HS-27A (cell line): ENCODE data around the gene PREP.
A peak's percentile ranks its signal among the peaks of the same experiment; 100 is the strongest.
"Not testable (repeated sequence)": the region's sequence is repeated elsewhere in the genome, so short reads cannot be mapped to it uniquely, and the experiment has no call there.

Source experiments
- DNase-seq: peaks from one replicate; pipeline ENCODE4 v3.0.0-alpha.2; 2012; ENCODE audit warnings: low read depth, missing footprints

PREP gene

DNA sequence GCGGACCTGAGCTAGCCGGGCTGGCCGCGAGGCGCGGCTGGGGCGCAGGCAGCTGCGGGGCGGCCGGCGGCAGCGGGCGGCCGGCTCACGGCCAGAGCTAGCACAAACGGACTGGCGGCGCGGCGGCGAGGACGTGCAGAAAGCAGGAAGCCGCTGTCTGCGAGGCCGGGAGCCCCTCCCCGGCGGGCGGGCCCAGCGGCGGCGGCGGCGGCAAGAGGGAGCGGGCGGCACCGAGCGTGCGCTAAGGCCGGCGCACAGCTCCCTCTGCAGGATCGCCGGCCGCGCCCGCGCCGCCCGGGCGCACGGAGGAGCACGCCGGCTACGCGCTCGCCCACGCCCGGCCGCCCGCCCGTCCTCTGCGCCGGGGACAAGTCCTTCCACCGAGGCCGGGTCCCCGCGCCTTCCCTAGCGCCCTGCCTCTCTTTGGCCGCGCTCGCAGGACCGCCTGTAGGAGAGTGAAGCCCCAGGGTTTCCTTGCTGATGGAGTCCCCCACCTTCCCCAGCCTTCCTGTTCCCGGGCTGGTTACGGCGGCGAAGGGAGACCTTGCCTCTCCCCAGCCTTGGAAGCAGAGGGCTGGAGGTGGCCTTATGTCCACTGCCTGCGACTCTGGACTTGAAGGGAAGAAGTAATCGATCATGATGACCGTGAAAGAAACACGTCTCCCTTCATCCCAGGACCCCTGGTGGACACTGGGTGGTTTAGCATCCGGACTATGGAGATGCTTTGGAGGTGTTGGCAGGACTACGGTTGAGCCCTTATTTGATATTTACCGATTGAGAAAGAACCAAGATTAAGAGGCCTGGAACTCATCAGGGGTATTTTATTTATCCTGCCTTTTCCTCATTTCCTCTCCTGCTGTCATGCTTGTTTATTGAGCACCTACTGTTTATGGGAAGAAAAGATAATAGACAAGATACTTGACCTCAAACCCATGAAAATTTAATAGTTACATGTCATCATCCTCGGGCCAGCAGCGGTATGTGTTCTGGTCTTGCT is at the start of gene PREP:
TSS of gene PREP (minus strand) at position 144 of the 997 bp plus-strand sequence. CDS start 191 bp downstream, outside the sequence.
- peak; percentile 51 for DNase-seq

DNA sequence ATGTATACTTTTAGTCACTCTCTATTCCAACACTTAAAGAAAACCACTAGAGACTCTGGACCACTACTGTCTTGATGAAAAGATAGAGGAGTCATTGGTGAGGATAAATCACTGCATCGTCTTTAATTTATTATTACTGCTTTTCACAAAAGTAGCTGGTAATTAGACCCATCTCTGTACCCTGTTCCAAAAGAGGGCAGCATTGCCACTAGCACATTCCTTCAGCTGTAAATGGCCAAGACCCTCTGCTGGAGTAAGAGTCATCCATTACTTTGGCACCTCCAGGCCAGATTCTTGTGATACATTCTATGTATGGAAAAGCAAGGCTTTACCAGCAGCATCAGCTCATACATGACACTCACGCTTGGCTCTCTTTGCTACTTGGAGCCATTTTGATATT is 49.5 kb upstream of the PREP start:
- DNase-seq = no peak

DNA sequence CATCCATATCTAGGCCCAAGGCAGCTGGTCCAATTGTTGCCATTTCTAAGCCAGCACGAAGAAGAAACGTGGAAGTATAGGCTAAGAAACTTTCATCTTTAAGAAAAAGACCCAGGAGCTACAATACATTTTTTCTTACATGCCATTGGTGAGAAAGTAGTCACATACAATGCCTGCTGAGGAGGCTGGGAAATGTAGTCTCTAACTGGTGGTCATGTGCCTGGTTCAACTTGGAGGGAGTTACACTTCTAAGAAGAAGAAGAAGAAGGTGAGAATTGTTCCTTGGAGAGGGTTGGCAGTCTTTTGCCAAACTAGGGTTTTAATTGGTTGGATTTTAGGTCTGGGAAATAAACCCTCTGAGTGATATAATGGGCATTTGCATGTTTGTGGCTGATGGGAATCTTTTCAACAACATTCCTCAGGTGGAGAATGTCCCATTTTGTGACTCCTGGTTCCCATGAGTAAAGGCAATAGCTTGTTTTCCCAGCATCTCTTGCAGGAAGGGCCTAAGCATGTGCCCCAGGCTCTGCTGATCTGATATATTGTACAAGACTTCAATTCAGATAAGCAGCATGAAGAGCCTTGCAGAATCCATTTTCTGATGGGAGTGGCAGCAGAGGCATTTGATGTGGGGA is 47.0 kb upstream of the PREP start:
- no peak for DNase-seq

DNA sequence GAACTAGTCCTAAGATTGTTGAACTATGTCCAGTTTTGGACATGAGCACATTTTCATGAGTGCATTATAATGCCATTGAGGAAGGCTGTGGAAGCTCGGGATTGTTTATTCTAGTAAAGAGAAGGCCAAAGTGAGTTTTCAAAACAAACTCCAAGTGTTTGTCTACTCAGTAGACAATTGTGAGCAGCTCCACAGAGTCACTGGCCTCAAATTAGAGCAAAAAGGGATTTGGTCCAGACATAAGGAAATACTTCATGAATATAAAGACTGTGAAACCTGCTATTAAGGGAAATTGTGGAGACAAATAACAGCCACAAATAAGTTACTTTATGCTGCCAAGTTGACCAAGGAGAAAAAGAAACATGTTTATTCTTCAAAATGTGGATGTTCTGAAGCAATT is 42.6 kb upstream of the PREP start:
- no peak for DNase-seq

DNA sequence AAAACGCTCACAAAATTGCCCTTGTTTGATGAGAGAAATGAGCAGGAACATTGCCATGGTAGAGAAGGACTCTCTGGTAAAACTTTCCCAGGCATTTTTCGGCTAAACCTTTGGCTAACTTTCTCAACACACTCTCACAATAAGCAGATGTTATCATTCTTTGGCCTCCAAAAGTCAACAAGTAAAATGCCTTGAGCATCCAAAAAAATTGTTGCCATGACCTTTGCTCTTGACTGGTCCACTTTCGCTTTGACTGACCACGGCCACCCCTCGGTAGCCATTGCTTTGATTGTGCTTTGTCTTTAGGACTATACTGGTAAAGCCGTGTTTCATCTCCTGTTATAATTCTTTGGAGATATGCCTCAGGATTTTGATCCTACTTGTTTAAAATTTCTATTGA is 41.1 kb upstream of the PREP start:
- DNase-seq = no peak

DNA sequence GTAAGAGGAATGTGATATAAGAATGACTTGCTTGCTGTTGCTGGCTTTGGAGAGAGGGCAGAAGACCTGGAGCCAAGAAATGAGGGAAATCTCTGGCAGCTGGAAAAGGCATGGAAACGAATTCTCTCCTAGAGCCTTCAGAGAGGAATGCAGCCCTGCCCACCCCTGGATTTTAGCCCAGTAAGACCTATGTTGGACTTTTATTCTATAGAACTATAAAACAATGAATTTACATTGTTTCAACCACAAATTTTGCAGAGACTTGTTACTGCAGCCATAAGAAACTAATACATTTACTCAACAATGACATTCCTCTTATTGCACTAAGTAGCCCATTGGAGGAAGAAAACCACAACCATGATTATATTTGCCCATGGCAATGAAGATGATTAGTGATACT is 39.5 kb upstream of the PREP start:
- DNase-seq = no peak

DNA sequence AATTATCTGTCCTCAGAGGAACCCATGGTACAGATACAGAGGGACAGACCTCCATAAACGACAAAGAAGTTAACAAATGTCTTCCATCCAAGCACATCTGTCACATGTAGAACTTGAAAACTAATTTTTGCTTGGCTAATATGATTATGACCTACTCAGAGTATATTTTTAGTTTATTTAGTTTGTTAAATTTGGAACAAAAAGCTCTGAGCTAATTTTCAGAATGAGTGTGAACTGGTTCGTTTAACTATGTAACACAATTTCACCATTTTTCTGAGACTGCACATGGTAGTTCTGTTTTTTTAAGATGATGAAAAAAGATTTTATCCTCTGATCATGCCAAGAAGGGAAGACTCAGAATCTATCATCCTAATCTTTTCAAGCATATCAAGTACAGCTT is 34.4 kb upstream of the PREP start:
- no peak for DNase-seq

DNA sequence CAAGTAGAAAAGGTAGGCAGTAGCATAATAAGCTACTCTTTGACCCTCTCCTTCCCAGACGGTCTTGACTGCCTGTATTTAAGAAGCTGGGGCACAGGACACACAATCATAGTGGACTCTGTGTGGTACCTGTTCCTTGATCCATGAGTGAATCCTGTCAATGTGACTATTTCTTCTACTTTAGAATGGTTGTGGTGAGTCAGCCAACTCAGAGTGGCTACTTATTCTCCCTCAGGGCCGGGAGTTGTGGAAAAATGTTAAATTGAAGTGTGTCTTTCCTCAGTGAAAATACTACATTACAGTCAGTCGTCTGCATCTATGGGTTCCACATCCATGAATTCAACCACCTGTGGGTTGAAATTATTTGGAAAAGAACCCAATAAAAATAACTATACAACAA is 30.8 kb upstream of the PREP start:
- no peak for DNase-seq

DNA sequence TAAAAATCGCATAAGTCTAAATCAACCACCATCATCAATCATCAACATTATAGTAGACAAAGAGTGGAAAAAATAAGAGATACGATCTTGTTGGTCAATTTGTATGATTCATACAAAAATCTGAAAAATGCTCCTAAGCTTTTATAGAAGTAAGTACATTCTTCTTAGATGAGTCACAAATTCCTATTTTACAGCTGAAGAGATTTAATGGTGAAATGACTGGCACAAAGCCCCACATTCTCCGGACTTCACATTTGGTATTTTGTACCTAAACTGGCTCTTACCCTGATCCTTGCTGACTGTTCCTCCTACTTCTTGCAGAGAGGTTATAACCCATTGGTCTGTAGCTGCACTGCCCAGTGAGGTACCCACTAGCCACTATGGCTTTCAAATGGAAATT is 29.9 kb upstream of the PREP start:
- DNase-seq = peak; percentile 67

DNA sequence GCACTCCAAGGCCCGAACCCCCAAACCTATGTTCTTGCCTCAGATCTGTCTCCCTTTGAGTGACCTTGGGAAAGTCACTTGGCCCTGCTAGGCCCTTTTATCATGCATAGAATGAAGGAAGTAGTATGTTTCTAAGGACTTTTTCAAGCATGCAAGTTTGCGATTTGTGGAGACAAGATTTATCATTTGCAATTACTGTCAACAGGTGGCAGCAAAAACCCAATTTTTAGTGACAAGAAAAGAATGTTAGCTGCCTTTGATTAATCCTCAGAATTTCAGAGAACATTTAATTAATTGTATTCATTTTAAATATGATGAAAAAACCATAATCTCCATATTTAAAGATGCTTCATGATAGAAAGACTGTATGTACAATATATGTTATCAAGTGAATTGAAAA is 28.3 kb upstream of the PREP start:
- no peak for DNase-seq

DNA sequence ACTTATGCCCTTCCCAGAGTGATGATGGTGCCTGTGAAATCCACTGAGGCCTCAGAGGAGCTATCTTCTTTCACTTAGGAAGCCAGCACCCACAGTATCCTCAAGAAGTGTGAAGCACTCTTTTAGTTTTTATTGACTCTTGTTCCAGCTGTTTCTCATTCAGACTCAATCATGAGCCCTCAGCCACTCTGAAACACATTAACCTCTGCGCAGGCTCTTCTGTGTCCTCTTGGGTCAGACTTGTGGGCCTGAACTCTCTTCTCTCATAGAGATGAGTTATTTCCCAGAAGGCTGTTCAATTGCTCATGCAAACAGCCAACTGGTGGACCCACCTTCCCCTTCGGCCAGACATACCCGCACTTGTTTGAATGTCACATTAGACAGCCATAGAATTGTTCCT is 27.8 kb upstream of the PREP start:
- DNase-seq = no peak

DNA sequence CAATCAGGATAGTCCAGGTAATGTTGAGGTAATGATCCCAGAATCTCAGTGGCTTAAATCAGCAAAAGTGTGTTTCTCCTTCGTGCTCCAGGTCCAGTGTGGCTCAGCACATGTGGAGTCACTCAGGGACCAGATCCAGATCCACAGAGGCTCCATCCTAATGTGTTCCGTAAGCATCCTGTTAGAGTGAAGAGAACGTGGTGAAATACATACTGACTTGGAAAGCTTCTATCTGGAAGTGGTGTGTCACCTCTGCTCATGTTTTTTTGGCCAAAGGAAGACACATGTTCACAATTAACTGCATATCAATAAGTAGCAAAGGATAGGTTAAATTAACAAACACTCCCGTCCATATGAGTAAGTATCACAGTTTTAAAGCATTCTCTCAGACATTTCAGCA is 26.8 kb upstream of the PREP start:
- no peak for DNase-seq

DNA sequence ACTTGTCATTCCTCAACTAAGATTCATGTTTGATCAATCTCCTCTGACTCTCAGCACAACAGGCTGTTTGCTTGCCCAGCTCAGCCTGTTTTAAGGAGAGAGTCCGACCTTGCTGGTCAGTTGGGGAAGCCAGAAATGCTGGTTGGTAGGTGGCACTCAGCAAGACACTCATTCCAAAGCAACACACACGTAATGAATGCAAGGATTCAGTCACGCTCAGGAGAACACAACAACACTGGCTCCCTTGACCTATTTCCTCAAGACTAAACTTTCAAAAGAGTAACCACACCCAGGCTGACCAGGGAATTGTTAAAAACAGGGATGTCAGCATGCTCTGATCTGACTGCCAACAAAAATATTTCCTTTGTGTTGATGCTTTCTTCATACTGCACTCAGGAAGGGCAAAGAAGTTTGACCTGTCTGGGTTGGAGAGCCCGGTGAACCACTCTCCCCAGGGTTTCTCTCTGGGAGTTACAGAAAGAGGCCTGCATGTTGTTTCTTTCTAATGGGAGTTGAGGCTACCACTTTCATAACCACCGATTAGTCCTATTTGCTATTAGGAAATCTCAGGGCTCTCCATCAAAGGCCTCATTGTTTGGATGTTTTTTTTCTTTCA is 25.6 kb upstream of the PREP start:
- no peak for DNase-seq

DNA sequence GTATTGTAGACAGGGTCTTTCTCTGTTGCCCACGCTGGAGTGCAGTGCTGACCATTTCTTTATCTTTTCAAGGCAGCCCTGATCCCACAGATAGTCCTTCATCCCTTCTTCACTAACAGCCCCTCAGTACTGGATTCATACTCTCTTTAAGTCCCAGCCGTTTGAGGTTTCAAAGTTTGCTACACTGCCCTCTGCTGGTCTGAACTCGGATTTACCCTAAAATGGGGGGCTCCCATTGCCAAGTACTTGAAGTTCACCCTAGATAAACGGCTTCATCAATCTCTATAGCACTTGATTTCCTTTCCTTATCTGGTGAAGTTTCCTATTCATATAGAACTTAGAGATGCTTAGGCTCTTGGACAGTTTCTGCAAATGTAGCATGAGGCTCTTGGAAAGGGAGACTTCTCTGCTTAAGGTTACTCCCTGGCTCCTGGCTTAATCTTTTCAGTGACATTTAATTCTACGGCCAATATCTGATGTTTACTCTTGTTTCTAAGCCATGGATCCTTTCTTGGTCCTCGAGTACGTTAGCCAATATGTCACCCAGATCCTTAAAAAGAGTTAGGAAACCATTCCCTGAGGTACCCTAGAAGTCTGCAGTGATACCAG is 21.4 kb upstream of the PREP start:
- DNase-seq = no peak

DNA sequence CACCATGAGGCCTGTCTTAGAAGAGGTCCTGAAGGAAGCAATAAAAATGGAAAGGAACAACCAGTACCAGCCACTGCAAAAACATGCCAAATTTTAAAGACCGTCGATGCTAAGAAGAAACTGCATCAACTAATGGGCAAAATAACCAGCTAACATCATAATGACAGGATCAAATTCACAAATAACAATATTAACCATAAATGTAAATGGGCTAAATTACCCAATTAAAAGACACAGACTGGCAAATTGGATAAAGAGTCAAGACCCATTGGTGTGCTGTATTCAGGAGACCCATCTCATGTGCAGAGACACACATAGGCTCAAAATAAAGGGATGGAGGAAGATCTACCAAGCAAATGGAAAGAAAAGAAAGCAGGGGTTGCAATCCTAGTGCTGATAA is 14.1 kb upstream of the PREP start:
- not testable (repeated sequence) for DNase-seq

DNA sequence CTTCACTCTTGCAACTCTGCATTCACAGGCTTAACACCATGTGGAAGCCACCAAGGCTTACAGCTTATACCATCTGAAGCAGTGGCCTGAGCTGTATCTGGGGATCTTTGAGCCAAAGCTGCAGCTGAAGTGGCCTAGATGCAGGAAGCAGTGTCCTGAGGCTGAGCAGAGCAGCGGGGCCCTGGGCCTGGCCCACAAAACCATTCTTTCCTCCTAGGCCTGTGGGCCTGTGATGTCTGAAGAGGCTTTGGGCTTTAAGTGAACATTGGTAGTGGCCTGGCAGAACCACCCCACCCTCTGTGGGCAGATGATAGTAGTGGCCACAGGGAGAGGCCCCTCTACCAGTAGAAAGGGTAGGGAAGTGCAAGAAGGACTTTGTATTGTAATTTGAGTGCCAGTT is 6.9 kb upstream of the PREP start:
- DNase-seq = no peak

DNA sequence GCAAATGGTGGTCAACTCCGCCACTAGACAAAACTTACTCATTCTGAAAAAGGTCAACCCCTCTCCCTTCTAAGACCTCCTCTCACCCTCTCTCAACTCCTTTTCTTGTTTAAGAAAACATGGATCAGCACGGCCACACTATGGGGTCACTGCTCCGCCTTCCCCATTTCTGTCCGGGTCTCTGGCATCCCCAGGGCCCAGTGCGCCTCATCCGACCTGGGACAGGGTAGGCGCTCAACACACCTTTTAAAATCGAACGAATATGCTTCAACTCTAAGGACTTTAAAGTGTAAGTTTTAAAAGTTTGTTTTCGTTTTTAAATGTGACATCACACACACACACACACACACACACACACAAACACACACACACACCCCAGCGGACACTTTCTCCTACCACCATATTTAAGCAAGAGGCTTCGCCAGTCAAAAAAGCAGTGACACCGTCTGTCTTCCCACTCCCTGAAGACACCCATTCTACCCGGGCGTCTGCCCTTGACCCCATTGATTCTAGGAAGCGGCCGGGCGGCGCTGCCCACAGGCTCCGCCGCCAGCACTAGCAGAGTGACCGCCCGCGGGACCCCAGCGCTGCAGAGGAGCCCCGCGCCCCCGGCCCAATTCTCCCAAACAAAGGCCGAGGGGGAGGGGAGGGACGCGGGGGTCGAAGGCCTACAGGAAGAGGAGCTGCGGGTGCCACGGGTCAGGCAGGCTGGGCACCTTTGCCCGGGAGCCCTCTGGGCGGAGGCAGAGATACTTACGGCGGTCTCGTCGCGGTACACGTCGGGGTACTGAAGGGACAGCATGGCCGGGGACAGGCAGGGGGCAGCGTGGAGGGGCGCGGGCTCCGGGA is 568 bp downstream of the PREP start:
- DNase-seq = peak; percentile 7

DNA sequence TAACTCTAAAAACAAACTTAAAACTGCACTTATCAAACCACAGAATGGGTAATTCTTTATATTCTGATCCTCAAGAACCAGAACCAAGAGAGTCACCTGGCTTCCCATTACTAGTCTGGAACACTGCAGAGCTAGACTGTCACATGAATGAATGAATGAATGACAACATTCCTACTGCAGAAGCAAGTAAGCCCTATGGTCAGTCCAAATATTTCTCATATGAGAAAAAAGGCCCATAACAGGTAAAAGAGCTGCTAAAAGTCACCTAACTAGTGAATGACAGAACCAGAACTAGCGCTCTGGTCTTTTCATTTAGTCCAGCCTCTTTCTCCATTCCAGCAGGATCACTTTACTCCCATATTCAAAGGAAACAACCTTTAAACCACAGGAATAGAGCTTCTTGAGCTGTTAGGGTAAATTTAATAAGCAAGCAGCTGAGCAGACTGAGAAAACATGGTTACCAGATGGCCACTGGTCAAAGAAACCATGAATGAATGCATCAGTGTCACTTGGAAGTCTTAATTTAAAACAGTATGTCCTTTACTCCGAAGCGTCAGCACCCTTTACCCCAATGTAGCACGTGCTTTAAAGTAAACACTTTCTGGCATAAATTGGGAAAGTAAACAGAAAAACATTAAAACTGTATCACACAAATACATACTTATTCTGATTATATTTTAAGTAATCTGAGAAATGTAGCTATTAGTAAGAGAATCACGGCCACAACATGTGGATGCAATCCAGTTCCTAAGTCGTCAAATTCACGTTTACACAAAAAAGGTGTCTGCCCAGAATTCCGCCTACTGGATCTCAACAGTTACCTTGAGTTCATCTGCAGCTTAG is 1.4 kb downstream of the PREP start:
- no peak for DNase-seq

DNA sequence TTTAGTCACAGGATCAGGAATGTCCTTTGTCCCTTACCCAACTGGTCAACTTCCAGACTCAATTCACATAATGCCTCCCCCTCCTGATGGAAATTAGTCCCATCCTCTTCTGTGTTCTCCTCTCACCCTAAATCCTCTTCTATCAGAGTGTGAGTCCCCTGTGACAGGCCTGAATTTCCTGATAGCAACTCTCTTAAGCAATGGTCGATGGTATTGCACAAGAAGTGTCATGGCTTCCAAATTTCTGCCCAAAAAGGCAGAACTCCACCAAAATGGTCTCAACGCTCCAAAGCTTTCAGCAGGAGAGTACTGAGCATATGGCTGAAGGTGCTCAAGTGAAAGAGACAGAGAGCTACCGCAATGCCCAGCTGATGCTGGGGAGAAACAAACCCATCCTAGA is 2.4 kb downstream of the PREP start:
- no peak for DNase-seq

DNA sequence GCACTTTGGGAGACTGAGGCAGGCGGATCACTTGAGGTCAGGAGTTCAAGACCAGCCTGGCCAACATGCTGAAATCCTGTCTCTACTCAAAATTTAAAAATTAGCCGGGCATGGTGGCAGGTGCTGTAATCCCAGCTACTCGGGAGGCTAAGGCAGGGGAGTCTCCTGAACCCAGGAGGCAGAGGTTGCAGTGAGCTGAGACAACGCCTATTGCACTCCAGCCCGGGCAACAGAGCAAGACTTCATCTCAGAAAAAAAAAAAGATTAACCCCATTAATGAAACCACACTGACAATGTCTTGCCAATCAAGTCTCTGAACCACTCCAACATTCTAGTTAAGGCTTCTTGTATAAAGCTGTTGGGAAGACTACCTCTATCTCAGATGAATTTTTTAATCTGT is 4.0 kb downstream of the PREP start:
- DNase-seq = no peak

DNA sequence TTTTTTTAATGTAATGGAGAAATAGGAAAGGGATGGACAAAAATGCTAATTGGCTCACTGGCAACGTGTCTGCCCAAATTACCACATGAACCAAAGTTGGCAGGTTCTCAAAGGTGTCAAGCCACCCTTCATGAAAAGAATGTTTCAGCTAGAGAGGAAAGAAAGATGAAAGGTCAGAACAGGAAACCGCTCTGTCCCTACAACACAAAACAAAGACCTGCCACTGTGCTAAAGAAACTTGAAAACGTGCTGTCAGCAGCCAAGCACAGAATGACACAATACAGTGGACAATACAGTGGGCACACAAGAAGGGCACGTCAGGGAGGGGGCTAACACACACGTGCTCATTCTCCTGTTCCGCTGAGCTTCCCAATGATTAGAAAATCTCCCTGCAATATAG is 4.9 kb downstream of the PREP start:
- DNase-seq = no peak
